Stomach (tissue), 9 donors: ENCODE measurements around the gene GSDMA. TPM values are rescaled to one million over a fixed set of nuclear protein-coding genes. Genes with fewer than 3 reads are reported as not detected.

ENCODE experiments used
- DNase-seq, 2 donors: peaks; one replicate each; pipeline versions ENCODE4 v3.0.0 to v3.0.0-alpha.2; 2013 to 2019
- H3K27ac ChIP-seq, 5 donors: fragments of 200-600 bp in 4 of 5; sonication (generic) in 4 of 5; one replicate each; pipeline ENCODE4 v1.5.1; 2013 to 2019; ENCODE audit warnings: mild to moderate bottlenecking in 1 of 5, moderate library complexity in 1 of 5
- H3K27me3 ChIP-seq, 3 donors: fragments of 200-600 bp; sonication (generic); one replicate each; pipeline ENCODE4 v1.5.1; 2017 to 2019; ENCODE audit warnings: mixed run types in 1 of 3
- H3K36me3 ChIP-seq, 4 donors: fragments of 200-600 bp; sonication (generic); 1 replicate in 3 of 4; 2 replicates in 1 of 4; pipeline ENCODE4 v1.5.1; 2016 to 2019
- H3K4me1 ChIP-seq, 4 donors: fragments of 200-600 bp; sonication (generic); one replicate each; pipeline ENCODE4 v1.5.1; 2016 to 2019
- H3K4me3 ChIP-seq, 4 donors: fragments of 200-600 bp; sonication (generic) in 3 of 4; one replicate each; pipeline ENCODE4 v1.5.1; 2016 to 2019; ENCODE audit warnings: mild to moderate bottlenecking in 1 of 4
- H3K9me3 ChIP-seq, 4 donors: fragments of 200-600 bp; sonication (generic); one replicate each; pipeline ENCODE4 v1.5.1; 2016 to 2019
- EP300 ChIP-seq: sonication (generic); formaldehyde crosslinking; IDR thresholded peaks from one replicate; pipeline ENCODE4 v1.6.1; 2017; ENCODE audit warnings: antibody characterized with exemption
- POLR2A ChIP-seq, 4 donors: fragments of 450-650 bp; IDR thresholded peaks; one replicate each; pipeline ENCODE4 v1.6.1; 2016; ENCODE audit warnings: antibody characterized with exemption in 4 of 4, control low read depth in 2 of 4, mild to moderate bottlenecking in 1 of 4, moderate library complexity in 1 of 4
- POLR2AphosphoS5 ChIP-seq, 3 donors: sonication (generic); formaldehyde crosslinking; IDR thresholded peaks; one replicate each; pipeline ENCODE4 v1.6.1; 2016; ENCODE audit warnings: antibody characterized with exemption in 3 of 3
- WGBS, 5 donors: extraction: QIAGEN DNeasy Blood & Tissue Kit in 3 of 5; methylation state at CpG; one replicate each; pipeline versions ENCODE4 v1.1.5 to v1.1.7; 2013 to 2018; 5-methylcytosine and 5-hydroxymethylcytosine counted together
- intact Hi-C: fragments of 100-400 bp; cut with DNase I; formaldehyde crosslinking; loops from one replicate; pipeline ENCODE4 v1.15.1; 2023; ENCODE audit warnings: low total_unique reads
- polyA plus RNA-seq, 3 donors: library from polyadenylated mRNA; stranded (reverse); fragments of 200-250 nt; gene quantifications; one replicate each; pipeline ENCODE4 v1.2.3, GENCODE V29; 2013
- total RNA-seq, 5 donors: library from RNA; depleted of rRNA; stranded (reverse); fragments of >200 nt; gene quantifications; one replicate each; pipeline versions ENCODE4 v1.1.0 to v1.2.3, GENCODE V29; 2014 to 2016
- TF ChIP-seq, protein P1 (sequence below), 7 experiments: fragments of 450-650 bp in 4 of 7; fragments of 200-600 bp in 3 of 7; sonication (generic) in 3 of 7; IDR thresholded peaks; one replicate each; pipeline ENCODE4 v1.5.1; 2016 to 2019; ENCODE audit warnings: antibody characterized with exemption in 7 of 7, control low read depth in 2 of 7, mild to moderate bottlenecking in 1 of 7
- donor health status: healthy with polysubstance abuse.
- donor health status: Bipolar disorder and iron deficiency.
- donor health status: healthy.

Gene GSDMA
- total and polyA plus RNA-seq, 8 donors: 0.08 to 0.92 TPM; not detected in 6

DNA sequence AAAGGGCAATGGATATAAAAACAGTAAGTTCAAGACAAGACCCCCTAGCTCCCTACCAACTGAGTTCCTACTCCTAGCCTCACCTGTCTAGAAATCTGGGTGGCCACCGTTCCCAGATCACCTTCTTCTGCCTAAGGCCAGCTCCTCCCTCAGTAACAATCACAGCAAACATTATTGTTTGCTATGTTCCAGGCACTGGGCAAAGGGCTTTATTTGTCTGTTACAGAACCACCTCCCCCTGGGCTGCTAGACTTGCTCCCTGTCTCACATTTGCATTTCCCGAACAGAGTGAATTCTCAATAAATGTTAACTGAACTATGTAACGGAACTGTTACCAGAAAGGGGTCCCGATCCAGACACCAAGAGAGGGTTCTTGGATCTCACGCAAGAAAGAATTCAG, 28.5 kb upstream of the GSDMA start:
- H3K36me3 ChIP-seq: no peaks in the 10 kb centered on the region
- peaks cover 0 to 11% (median 4%) of the 10 kb centered on the region in 4 donors for H3K4me1 ChIP-seq
- TF ChIP-seq POLR2AphosphoS5 (IDR thresholded peaks at IDR 0.05): no peak
- no peak for TF ChIP-seq EP300
- TF ChIP-seq, protein P1, sequence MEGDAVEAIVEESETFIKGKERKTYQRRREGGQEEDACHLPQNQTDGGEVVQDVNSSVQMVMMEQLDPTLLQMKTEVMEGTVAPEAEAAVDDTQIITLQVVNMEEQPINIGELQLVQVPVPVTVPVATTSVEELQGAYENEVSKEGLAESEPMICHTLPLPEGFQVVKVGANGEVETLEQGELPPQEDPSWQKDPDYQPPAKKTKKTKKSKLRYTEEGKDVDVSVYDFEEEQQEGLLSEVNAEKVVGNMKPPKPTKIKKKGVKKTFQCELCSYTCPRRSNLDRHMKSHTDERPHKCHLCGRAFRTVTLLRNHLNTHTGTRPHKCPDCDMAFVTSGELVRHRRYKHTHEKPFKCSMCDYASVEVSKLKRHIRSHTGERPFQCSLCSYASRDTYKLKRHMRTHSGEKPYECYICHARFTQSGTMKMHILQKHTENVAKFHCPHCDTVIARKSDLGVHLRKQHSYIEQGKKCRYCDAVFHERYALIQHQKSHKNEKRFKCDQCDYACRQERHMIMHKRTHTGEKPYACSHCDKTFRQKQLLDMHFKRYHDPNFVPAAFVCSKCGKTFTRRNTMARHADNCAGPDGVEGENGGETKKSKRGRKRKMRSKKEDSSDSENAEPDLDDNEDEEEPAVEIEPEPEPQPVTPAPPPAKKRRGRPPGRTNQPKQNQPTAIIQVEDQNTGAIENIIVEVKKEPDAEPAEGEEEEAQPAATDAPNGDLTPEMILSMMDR (IDR thresholded peaks at IDR 0.05): no peak
- no peak for TF ChIP-seq POLR2A (IDR thresholded peaks at IDR 0.05)
- WGBS, 5 donors: 38 to 79% (median 61%) methylated on average over 5 of the region's 5 CpGs
- no peaks in the 10 kb centered on the region for H3K9me3 ChIP-seq
- no peak overlapping the region for H3K4me3 ChIP-seq
- no peaks in the 10 kb centered on the region for H3K27me3 ChIP-seq
- H3K27ac ChIP-seq: no peak overlapping the region
- no peak for DNase-seq
- intact Hi-C loops: no loop called here

DNA sequence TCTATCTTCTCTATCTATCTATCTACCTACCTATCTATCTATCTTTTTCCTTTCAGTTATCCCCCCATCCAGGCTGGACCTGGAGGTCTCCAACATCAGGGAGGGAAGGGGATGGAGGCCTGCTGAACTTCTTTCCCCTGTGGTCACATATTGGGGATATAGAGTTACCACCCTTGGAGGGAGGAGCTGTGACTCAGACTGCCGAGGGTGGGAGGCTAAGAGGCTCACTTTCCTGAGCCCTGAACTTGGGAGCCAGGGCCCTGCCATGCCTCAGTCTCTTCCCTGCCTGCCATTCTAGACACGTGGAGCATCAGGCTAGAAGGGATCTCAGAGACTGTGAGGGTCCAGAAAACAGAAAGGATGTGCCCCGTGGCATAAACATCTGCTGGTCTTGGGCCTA, 26.9 kb upstream of the GSDMA start:
- WGBS, 5 donors: 58 to 76% (median 69%) methylated on average over 2 to 3 of the region's 3 CpGs
- Histone ChIP-seq H3K36me3 (no peaks in the 10 kb centered on the region), H3K4me3 (no peak overlapping the region), H3K27ac (no peak overlapping the region), H3K9me3 (no peaks in the 10 kb centered on the region), H3K4me1 (peaks cover 0 to 8% (median 2%) of the 10 kb centered on the region in 4 donors), H3K27me3 (no peaks in the 10 kb centered on the region)
- DNase-seq: no peak
- TF ChIP-seq POLR2AphosphoS5 (IDR thresholded peaks at IDR 0.05) (no peak), POLR2A (IDR thresholded peaks at IDR 0.05) (no peak), EP300 (no peak)
- TF ChIP-seq, protein P1 (IDR thresholded peaks at IDR 0.05): no peak
- intact Hi-C loops: no loop called here

DNA sequence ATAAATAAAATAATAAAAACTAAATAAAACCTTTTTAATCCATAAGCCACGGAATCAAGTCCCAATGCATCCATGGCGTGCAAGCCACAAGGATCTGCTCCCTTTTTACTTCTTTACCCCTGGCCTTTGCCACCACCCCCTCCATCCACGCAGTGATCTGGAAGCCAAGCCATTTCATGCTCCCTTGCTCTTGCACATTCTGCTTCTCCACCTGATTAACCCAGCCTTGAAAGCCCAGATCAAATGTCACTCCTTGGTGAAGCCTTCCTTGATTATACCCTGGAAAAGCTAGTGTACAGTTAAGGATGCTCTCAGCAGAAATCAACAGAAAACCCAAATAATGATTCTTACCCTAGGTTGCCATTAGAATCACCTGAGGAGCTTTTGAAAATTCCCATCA, 25.4 kb upstream of the GSDMA start:
- no peaks in the 10 kb centered on the region for H3K36me3 ChIP-seq
- H3K9me3 ChIP-seq: no peaks in the 10 kb centered on the region
- H3K4me3 ChIP-seq: no peak overlapping the region
- WGBS, 5 donors: 84 to 98% (median 94%) methylated on average over 3 of the region's 3 CpGs
- H3K4me1 ChIP-seq: peaks cover 0 to 8% (median 2%) of the 10 kb centered on the region in 4 donors
- H3K27me3 ChIP-seq: no peaks in the 10 kb centered on the region
- DNase-seq: no peak
- no peak overlapping the region for H3K27ac ChIP-seq
- intact Hi-C loops: no loop called here
- TF ChIP-seq POLR2AphosphoS5 (IDR thresholded peaks at IDR 0.05) (no peak), POLR2A (IDR thresholded peaks at IDR 0.05) (no peak), EP300 (no peak)
- TF ChIP-seq, protein P1 (IDR thresholded peaks at IDR 0.05): no peak

DNA sequence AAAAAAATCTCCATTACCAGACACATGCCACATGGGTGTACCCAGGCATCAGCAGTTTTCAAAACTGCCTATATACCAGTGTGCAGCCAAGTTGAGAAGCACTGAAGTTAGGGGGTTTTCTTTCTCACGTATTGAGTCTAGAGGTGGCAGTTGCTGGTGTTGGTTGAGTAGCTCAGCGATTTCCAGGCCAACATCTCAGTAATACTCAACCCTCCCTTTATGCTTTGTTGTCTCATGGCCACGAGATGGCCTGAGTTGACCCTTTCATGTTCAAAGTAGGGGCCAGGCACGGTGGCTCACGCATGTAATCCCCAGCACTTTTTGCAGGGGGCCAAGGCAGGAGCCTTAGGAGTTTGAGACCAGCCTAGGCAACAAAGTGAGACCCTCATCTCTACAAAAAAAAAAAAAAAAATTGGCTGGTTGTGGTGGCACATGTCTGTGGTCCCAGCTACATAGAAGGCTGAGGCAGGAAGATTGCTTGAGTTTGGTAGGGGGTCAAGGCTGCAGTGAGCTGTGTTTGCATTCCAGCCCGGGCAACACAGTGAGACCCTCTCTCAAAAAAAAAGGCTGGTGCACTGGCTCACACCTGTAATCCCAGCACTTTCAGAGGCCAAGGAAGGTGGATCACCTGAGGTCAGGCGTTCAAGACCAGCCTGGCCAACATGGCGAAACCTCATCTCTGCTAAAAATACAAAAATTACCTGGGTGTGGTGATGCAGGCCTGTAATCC, 24.5 kb upstream of the GSDMA start:
- no peaks in the 10 kb centered on the region for H3K27me3 ChIP-seq
- H3K4me3 ChIP-seq: no peak overlapping the region
- 54 to 68% (median 61%) methylated on average over 8 of the region's 8 CpGs for WGBS, 5 donors
- H3K27ac ChIP-seq: no peak overlapping the region
- no peak for DNase-seq
- no peaks in the 10 kb centered on the region for H3K9me3 ChIP-seq
- H3K4me1 ChIP-seq: peaks cover 0 to 8% (median 2%) of the 10 kb centered on the region in 4 donors
- intact Hi-C loops: no loop called here
- TF ChIP-seq, protein P1 (IDR thresholded peaks at IDR 0.05): no peak
- TF ChIP-seq EP300: no peak
- TF ChIP-seq POLR2AphosphoS5 (IDR thresholded peaks at IDR 0.05): no peak
- TF ChIP-seq POLR2A (IDR thresholded peaks at IDR 0.05): no peak
- no peaks in the 10 kb centered on the region for H3K36me3 ChIP-seq
